ENCODE measurements around the gene PGBD5. TPM values are rescaled to one million over a fixed set of nuclear protein-coding genes. Genes with fewer than 3 reads are reported as not detected.
"Not testable (repeated sequence)": the region's sequence is repeated elsewhere in the genome, so short reads cannot be mapped to it uniquely, and the experiment has no call there.

Gene PGBD5
- total RNA-seq, 1 donor = not detected

DNA sequence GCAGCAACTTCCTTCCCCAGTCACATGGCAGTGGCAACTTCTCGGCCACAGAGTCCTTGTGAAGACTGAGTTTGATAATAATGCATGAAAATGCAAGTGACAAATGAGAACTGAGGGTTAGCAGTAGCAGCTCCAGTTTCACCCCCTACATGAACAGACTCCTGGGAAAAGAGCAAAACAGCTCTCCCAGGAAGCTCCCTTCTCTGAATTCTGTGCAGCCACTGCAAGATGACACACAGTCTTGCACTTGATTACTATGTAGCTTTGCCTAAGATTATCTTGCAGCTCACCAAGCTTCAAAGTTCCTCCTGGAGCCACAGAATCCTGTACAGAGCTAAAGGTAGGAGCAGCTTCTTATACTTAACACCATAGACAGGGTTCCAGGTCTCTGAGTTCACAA, 4.7 kb downstream of the PGBD5 start:
- TF ChIP-seq, protein P1, sequence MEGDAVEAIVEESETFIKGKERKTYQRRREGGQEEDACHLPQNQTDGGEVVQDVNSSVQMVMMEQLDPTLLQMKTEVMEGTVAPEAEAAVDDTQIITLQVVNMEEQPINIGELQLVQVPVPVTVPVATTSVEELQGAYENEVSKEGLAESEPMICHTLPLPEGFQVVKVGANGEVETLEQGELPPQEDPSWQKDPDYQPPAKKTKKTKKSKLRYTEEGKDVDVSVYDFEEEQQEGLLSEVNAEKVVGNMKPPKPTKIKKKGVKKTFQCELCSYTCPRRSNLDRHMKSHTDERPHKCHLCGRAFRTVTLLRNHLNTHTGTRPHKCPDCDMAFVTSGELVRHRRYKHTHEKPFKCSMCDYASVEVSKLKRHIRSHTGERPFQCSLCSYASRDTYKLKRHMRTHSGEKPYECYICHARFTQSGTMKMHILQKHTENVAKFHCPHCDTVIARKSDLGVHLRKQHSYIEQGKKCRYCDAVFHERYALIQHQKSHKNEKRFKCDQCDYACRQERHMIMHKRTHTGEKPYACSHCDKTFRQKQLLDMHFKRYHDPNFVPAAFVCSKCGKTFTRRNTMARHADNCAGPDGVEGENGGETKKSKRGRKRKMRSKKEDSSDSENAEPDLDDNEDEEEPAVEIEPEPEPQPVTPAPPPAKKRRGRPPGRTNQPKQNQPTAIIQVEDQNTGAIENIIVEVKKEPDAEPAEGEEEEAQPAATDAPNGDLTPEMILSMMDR (IDR thresholded peaks at IDR 0.05; ENCODE audit: insufficient read depth, low read length) = no peak
- H3K4me3 ChIP-seq (ENCODE audit: low read depth, low read length) = no peak overlapping the region
- no peak for DNase-seq (ENCODE audit: low read depth)

DNA sequence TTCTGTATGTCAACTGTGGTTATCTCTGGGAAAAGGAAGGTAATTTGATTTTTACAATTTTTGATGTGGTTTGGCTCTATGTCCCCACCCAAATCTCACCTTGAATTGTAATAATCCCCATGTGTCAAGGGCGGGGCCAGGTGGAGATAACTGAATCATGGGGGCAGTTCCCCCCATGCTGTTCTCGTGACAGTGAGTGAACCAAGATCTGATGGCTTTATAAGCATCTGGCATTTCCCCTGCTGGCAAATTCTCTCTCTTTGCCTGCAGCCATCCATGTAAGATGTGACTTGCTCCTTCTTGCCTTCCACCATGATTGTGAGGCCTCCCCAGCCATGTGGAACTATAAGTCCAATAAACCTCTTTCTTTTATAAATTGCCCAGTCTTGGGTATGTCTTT, 5.8 kb downstream of the PGBD5 start:
- H3K4me3 ChIP-seq (ENCODE audit: low read depth, low read length); DNase-seq (ENCODE audit: low read depth): not testable (repeated sequence)

DNA sequence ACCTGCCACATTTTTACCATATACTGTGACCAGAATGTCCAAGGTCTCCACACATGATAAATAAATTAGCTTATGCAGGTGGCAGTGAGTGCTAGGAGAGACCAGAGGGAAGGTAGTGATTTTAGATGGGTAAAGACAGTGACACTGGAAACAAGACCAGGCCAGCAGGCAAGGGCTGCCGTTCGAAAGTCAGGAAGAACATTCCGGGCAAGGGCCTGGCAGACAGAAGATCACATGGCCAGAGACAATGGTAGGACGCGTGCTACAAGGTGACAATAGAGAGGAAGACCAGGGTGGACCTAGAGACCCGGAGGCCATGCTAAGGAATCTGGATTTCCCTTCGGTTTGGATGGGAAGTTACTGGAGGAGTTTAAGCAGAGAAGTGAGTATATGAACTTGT, 9.7 kb downstream of the PGBD5 start:
- TF ChIP-seq, protein P1 (IDR thresholded peaks at IDR 0.05; ENCODE audit: insufficient read depth, low read length) = no peak
- DNase-seq (ENCODE audit: low read depth) = no peak

DNA sequence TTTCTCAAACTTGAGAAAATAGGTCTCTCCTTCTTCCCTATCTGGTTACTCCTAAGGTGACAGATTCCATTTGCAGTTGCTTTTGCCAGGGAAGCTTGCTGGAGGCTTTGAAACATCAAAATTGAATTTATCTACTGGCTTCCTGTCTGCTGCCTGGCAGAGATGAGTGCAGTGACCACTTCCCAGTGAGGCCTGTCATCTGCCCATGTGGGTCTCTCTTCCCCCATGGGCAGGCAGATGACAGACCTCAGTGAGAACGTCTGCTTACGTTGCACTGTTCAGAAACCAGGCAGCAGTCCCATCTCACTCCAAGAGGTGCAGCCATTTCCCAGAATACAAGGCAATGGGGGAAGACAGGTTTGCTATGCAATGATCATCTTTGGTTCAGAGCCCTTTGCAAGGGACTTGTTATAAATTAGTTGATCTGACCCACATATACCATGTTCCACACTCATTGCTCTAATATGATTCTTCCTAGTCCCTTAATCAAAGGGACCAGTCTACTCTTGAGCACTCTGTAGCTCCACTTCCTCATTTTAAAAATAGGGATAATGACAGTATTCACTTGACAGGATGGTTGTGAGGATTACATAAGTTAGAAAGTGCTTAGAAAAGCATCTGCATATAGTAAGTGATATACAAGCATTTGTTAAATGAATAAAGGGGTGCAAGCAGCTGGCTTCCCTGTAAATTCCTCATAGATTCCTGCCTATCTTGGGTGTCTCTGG, 10.6 kb downstream of the PGBD5 start:
- H3K4me3 ChIP-seq (ENCODE audit: low read depth, low read length) = no peak overlapping the region
- no peak for DNase-seq (ENCODE audit: low read depth)
- TF ChIP-seq, protein P1 (IDR thresholded peaks at IDR 0.05; ENCODE audit: insufficient read depth, low read length) = no peak

More for the DNA sequence above, 9.7 kb downstream of the PGBD5 start:
- no peak overlapping the region for H3K4me3 ChIP-seq (ENCODE audit: low read depth, low read length)

DNA sequence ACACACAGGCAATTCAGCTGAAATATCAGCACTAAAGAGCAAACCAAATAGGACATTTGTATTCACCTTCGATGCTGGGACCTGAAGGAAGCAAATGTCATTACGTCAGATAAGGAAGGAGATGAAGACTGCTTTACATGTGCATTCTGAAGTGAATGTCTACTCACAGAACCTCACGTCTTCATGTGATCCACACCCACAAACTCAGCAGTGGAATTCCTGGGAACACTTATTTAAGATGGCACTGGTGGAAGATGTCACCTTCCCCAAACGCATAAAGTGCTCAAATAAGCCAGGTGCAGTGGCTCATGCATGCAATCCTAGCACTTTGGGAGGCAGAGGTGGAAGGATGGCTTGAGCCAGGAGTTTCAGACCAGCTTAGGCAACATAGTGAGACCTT, 11.4 kb downstream of the PGBD5 start:
- TF ChIP-seq, protein P1 (IDR thresholded peaks at IDR 0.05; ENCODE audit: insufficient read depth, low read length) = no peak
- H3K4me3 ChIP-seq (ENCODE audit: low read depth, low read length) = no peak overlapping the region
- no peak for DNase-seq (ENCODE audit: low read depth)

DNA sequence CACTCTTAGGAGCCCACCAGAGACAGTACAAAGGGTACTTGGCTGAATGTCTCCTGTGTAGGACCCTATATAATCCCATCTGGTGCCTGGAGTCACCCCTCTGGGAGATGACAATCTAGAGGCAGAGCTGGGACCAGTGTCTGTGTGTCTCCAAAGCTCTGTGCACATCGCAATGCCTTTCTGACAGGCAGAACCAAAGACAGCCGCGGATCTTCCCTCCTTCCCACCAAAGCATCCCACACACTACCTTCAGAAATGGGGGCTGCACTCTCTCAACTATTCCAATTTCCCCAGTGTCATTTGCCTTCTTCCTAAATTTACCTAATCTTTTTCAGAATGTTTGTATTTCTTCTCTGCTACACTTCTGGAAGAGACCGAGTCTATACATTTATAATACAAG, 12.0 kb downstream of the PGBD5 start:
- TF ChIP-seq, protein P1 (IDR thresholded peaks at IDR 0.05; ENCODE audit: insufficient read depth, low read length) = no peak
- H3K4me3 ChIP-seq (ENCODE audit: low read depth, low read length) = no peak overlapping the region
- no peak for DNase-seq (ENCODE audit: low read depth)

DNA sequence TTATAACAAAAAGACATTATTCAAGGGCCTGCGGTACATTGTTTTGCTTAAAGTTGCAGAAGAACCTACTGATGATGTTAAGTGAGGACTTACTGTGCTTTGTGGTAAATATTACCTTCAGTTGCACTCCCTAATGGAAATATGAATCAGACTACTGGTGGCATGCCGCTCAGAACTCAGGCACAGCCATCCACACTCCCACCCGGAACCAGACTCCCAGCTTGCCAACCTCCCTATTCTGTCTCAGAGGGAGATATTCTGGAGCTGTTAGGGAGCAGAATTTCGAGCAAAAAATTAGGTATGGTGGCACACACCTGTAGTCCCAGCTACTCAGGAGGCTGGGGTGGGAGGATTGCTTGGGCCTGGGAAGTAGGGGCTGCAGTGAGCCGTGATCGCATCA, 13.1 kb downstream of the PGBD5 start:
- DNase-seq (ENCODE audit: low read depth) = no peak
- TF ChIP-seq, protein P1 (IDR thresholded peaks at IDR 0.05; ENCODE audit: insufficient read depth, low read length) = no peak

More for the DNA sequence above, 13.1 kb downstream of the PGBD5 start:
- H3K4me3 ChIP-seq (ENCODE audit: low read depth, low read length) = no peak overlapping the region

Data from fibroblast of the aortic adventitia (primary cell).